Ascending aorta (tissue), 2 donors: ENCODE data around the gene CYFIP2. TPM values are rescaled to one million over a fixed set of nuclear protein-coding genes. Genes with fewer than 3 reads are reported as not detected.
A peak's percentile ranks its signal among the peaks of the same experiment; 100 is the strongest.

Experiments used
- DNase-seq, 2 donors: peaks; one replicate each; pipeline ENCODE4 v3.0.0-alpha.2; 2019; ENCODE audit warnings: low spot score in 2 of 2
- H3K27ac ChIP-seq, 2 donors: fragments of 200-600 bp; sonication (generic); one replicate each; pipeline ENCODE4 v1.5.1; 2016 to 2017; ENCODE audit warnings: mild to moderate bottlenecking in 1 of 2
- H3K27me3 ChIP-seq: fragments of 200-600 bp; sonication (generic); one replicate; pipeline ENCODE4 v1.5.1; 2017
- H3K36me3 ChIP-seq, 2 donors: fragments of 200-600 bp; sonication (generic); one replicate each; pipeline ENCODE4 v1.5.1; 2016
- H3K4me1 ChIP-seq, 2 donors: fragments of 200-600 bp; sonication (generic); one replicate each; pipeline ENCODE4 v1.5.1; 2016 to 2017; ENCODE audit warnings: mild to moderate bottlenecking in 1 of 2
- H3K4me3 ChIP-seq, 2 donors: fragments of 200-600 bp; sonication (generic); one replicate each; pipeline ENCODE4 v1.5.1; 2016 to 2017; ENCODE audit warnings: mild to moderate bottlenecking in 1 of 2
- H3K9me3 ChIP-seq, 2 donors: fragments of 200-600 bp; sonication (generic); one replicate each; pipeline ENCODE4 v1.5.1; 2016
- CTCF ChIP-seq, 3 experiments: fragments of 200-600 bp in 2 of 3; fragments of 450-650 bp in 1 of 3; sonication (generic) in 2 of 3; IDR thresholded peaks; one replicate each; pipeline ENCODE4 v1.5.1; 2016 to 2019; ENCODE audit warnings: antibody characterized with exemption in 3 of 3, mild to moderate bottlenecking in 1 of 3, moderate library complexity in 1 of 3
- intact Hi-C: fragments of 100-400 bp; cut with DNase I; formaldehyde crosslinking; loops from one replicate; pipeline ENCODE4 v1.15.1; 2023
- total RNA-seq: library from RNA; depleted of rRNA; stranded (reverse); fragments of >200 nt; gene quantifications from one replicate; pipeline ENCODE4 v1.1.0, GENCODE V29; 2016

Gene CYFIP2
- total RNA-seq, 1 donor from 2014 or later, result 78.1 TPM

DNA sequence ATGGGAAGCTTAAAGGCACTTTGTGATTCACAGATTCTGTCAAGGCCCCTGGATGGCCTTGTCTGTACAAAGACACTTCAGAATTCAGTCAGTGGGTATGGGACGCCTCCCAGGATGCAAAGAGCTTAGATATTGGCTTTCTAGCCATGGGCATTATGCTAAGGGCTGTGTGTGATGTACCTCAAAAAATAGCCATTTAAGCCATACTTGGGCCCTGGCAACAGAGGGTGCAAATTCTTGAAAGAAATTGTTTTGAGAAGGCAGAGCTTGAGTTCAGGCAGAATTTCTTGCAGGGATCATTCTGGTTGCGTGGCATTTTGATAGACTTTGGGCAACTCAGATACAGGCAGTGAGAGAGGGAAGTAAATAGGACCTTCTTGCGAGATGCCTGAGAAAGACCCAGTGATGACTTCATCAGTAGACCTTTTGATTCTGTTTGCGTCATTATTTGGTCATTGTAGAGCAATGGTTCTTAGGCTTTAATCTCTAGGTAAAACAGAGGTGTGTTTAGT lies 3.9 kb downstream of the CYFIP2 start:
- Histone ChIP-seq H3K4me3 (no peak overlapping the region), H3K27me3 (no peaks in the 10 kb centered on the region), H3K36me3 (no peaks in the 10 kb centered on the region), H3K27ac (no peak overlapping the region), H3K9me3 (no peaks in the 10 kb centered on the region), H3K4me1 (peaks cover 0 to 8% of the 10 kb centered on the region in 2 donors)
- intact Hi-C loops, result loop anchor here (5.0 kb wide), 2 partner anchors 123 to 462 kb away; partner anchors contain the start of gene THG1L
- no peak for DNase-seq
- no peak for TF ChIP-seq CTCF (IDR thresholded peaks at IDR 0.05)

DNA sequence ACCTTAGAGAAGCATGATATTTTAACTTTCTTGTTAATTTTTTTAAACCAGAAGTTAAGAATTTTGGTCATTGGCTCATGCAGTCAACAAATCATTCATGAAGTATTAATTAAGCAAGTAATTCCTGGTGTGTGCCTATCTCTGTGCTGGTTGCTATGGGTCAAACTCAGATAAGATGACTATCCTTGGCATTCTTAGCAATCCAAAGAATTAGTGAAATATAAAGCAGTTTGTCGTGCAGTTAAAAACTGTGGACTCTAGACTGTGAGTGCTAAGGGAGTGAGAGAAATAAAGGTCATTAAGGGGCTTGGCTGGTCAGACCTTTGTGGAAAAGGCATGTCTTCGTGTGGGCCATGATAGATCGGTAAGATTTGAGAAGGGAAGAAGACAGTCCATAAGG lies 4.8 kb downstream of the CYFIP2 start:
- no peaks in the 10 kb centered on the region for H3K27me3 ChIP-seq
- H3K36me3 ChIP-seq, result no peaks in the 10 kb centered on the region
- intact Hi-C loops, result no loop called here
- DNase-seq, result no peak
- no peak overlapping the region for H3K4me3 ChIP-seq
- peaks cover 0 to 6% of the 10 kb centered on the region in 2 donors for H3K4me1 ChIP-seq
- no peak for TF ChIP-seq CTCF (IDR thresholded peaks at IDR 0.05)
- H3K27ac ChIP-seq, result no peak overlapping the region
- no peaks in the 10 kb centered on the region for H3K9me3 ChIP-seq

DNA sequence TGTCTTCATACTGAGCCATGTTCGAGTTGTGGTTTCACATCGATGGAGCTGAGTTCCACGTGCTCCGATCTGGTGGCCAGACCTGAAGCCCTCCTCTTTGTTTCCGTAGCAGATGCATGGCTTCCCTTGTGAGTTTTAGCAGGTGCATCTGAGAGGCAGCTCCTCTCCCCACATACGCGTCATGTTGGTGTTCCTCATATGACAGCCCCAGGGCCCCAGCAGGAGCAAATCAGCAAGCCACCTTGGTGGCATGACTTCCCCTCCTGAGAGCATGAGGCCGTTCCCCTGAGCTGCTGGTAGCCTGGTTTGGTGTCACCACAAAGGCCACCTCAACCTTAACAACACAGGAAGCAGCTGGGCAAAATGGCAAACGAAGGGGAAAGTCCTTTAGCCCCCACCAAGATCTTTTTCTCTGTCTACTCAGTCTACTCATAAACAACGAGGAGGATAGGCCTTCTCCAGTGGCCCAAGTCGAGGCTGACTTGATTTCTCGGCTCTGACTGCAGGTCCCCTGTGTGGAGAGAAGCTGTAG lies 5.9 kb downstream of the CYFIP2 start:
- peaks cover 0 to 2% of the 10 kb centered on the region in 2 donors for H3K4me1 ChIP-seq
- no peak for TF ChIP-seq CTCF (IDR thresholded peaks at IDR 0.05)
- peak; percentile 38 to 66 for DNase-seq
- H3K27me3 ChIP-seq, result no peaks in the 10 kb centered on the region
- H3K27ac ChIP-seq, result no peak overlapping the region
- H3K4me3 ChIP-seq, result no peak overlapping the region
- H3K9me3 ChIP-seq, result no peaks in the 10 kb centered on the region
- H3K36me3 ChIP-seq, result no peaks in the 10 kb centered on the region
- intact Hi-C loops, result no loop called here

GRCh38 chr5:157273131-157273556 lies 7.2 kb downstream of the CYFIP2 start:
- no peak overlapping the region for H3K27ac ChIP-seq
- H3K27me3 ChIP-seq, result no peaks in the 10 kb centered on the region
- TF ChIP-seq CTCF (IDR thresholded peaks at IDR 0.05), result no peak
- H3K9me3 ChIP-seq, result no peaks in the 10 kb centered on the region
- no peak for DNase-seq
- no peaks in the 10 kb centered on the region for H3K36me3 ChIP-seq
- H3K4me3 ChIP-seq, result no peak overlapping the region
- no peaks in the 10 kb centered on the region for H3K4me1 ChIP-seq
- intact Hi-C loops, result no loop called here

DNA sequence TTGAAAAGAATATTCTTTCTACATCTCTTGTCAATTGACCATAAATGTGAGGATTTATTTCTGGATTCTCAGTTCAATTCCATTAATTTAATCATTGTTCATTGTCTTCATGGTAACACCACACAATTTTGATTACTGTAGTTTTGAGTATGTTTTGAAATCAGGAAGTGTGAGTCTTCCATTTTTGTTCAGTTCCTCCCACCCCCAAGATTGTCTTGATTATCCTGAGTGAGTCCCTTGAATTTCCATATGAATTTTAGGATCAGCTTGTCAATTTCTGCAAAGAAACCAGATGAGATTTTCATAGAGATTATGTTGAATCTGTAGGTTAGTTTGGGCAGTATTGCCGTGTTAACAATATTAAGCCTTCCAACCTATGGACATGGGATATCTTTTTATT lies 9.5 kb downstream of the CYFIP2 start:
- intact Hi-C loops, result no loop called here

More for the DNA sequence above, 9.5 kb downstream of the CYFIP2 start:
- Histone ChIP-seq H3K27ac (no peak overlapping the region), H3K27me3 (no peaks in the 10 kb centered on the region), H3K36me3 (no peaks in the 10 kb centered on the region), H3K4me3 (no peak overlapping the region), H3K9me3 (no peaks in the 10 kb centered on the region), H3K4me1 (peaks cover 0 to 2% of the 10 kb centered on the region in 2 donors)
- DNase-seq, result no peak
- TF ChIP-seq CTCF (IDR thresholded peaks at IDR 0.05), result no peak
